T-helper 2 cell treated with Interferon-gamma antibody and Interleukin-4, amounts not matched to agents 5 μg/mL and 100 μg/mL, for 36 hours (primary cell): ENCODE results near the gene CCDC149.

ENCODE experiments used
- DNase-seq: peaks from one replicate; pipeline ENCODE4 v3.0.0; 2021; ENCODE audit warnings: low spot score
- H3K27ac Mint-ChIP-seq: one replicate; pipeline ENCODE4 v1.8.0; 2021; ENCODE audit warnings: mild to moderate bottlenecking, mixed read lengths
- H3K27me3 Mint-ChIP-seq: one replicate; pipeline ENCODE4 v1.8.0; 2021; ENCODE audit warnings: low read depth, mixed read lengths
- H3K36me3 Mint-ChIP-seq: one replicate; pipeline ENCODE4 v1.8.0; 2021; ENCODE audit warnings: low read depth, mixed read lengths
- H3K4me1 Mint-ChIP-seq: one replicate; pipeline ENCODE4 v1.8.0; 2021; ENCODE audit warnings: low read depth, mixed read lengths
- H3K4me3 Mint-ChIP-seq: one replicate; pipeline ENCODE4 v1.8.0; 2022; ENCODE audit warnings: mild to moderate bottlenecking, moderate library complexity, mixed read lengths
- H3K9me3 Mint-ChIP-seq: one replicate; pipeline ENCODE4 v1.8.0; 2021; ENCODE audit warnings: mixed read lengths

CCDC149 gene

GRCh38 chr4:24794480-24794879 is 118.4 kb downstream of the CCDC149 start:
- no peak for DNase-seq
- Mint-ChIP-seq H3K27me3 (peaks cover 11% of the 10 kb centered on the region), H3K36me3 (no peaks in the 10 kb centered on the region), H3K9me3 (no peaks in the 10 kb centered on the region), H3K4me3 (no peak overlapping the region), H3K4me1 (peaks cover 2% of the 10 kb centered on the region), H3K27ac (no peak overlapping the region)

- peaks cover 2% of the 10 kb centered on the region for H3K4me1 Mint-ChIP-seq
- DNase-seq, result no peak
- peaks cover 10% of the 10 kb centered on the region for H3K27me3 Mint-ChIP-seq
- H3K27ac Mint-ChIP-seq, result no peak overlapping the region
- H3K9me3 Mint-ChIP-seq, result no peaks in the 10 kb centered on the region
- H3K36me3 Mint-ChIP-seq, result no peaks in the 10 kb centered on the region
- no peak overlapping the region for H3K4me3 Mint-ChIP-seq
Observed at GRCh38 chr4:24794051-24794450, 118.8 kb downstream of the CCDC149 start.

DNA sequence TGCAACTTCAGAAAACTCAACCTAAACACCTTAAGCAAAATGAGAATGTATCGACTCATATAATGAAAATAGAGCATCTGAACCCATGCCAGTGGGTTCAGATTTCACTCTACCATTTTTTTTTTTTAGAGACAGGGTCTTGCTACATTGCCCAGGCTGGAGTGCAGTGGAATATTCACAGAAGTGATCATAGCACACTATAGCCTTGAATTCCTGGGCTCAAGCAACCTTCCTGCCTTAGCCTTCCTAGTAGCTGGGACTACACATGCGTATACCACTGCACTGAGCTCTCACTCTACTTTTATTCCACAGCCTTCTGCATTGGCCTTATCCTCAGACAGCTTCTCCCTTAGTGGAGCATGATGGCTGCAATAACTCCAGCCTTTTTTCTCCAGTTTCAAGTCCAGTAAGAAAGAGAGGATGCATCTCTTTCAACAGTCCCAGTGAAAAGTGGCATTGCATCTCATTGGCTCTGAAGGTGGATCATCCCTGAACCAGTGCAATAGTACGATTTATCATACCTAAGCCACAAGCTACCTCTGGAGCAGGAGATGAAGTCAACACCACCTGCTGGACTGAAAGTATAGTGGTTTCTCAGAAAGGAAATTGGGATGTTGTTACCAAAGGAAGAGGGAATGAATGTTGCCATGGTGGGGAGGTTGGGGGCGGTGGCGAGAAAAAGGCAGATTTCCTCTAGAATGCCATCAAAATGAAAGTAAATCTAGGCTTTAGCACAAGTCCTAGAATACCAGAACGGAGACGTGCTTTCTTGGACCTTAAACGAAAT is 119.4 kb downstream of the CCDC149 start:
- peaks cover 2% of the 10 kb centered on the region for H3K4me1 Mint-ChIP-seq
- DNase-seq, result no peak
- no peak overlapping the region for H3K27ac Mint-ChIP-seq
- H3K27me3 Mint-ChIP-seq, result peaks cover 4% of the 10 kb centered on the region
- H3K9me3 Mint-ChIP-seq, result no peaks in the 10 kb centered on the region
- H3K36me3 Mint-ChIP-seq, result no peaks in the 10 kb centered on the region
- no peak overlapping the region for H3K4me3 Mint-ChIP-seq

DNA sequence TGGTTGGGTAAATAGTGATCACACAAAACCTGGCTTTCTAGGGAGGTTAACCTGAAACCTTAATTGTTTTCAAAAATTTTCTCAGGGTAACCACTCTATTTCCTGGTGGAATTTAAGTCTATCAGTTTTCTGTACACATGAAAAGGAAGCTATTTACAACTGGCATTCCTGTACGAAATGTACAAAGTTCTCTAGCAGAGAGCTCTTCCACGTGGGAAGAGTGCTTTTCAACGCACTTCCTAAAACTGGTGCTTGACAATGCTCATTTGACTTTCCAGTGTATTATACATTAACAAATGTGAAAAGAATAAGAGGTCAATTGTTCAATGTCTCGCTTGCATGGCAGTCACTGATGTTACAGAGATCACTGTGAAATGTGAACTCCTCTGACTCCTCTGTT is 120.3 kb downstream of the CCDC149 start:
- H3K9me3 Mint-ChIP-seq, result no peaks in the 10 kb centered on the region
- H3K27me3 Mint-ChIP-seq, result peaks cover 2% of the 10 kb centered on the region

GRCh38 chr4:24791043-24791442 is 121.8 kb downstream of the CCDC149 start:
- peaks cover 2% of the 10 kb centered on the region for H3K4me1 Mint-ChIP-seq
- no peak overlapping the region for H3K27ac Mint-ChIP-seq
- H3K9me3 Mint-ChIP-seq, result peaks cover 3% of the 10 kb centered on the region
- H3K27me3 Mint-ChIP-seq, result peaks cover 2% of the 10 kb centered on the region
- H3K36me3 Mint-ChIP-seq, result no peaks in the 10 kb centered on the region
- H3K4me3 Mint-ChIP-seq, result no peak overlapping the region
- DNase-seq, result no peak

More for the DNA sequence above, 120.3 kb downstream of the CCDC149 start:
- Mint-ChIP-seq H3K4me1 (peaks cover 2% of the 10 kb centered on the region), H3K27ac (no peak overlapping the region), H3K4me3 (no peak overlapping the region), H3K36me3 (no peaks in the 10 kb centered on the region)
- no peak for DNase-seq

DNA sequence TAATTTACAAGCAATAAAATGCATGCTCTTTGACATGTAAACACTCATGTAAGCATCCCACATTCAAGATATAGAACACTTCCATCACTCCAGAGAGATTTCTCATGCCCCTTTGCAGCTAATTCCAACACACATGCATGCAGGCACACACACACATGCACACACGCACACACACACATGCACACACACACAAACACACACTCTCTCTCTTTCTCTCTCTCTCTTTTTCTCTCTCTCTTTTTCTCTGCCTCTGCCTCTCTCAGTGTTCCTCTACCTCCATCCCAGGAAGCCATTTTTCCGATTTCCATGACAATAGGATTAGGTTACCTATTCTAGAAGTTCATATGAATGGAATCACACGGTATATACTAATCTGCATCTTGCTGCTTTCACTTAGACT is 129.3 kb downstream of the CCDC149 start:
- Mint-ChIP-seq H3K36me3 (no peaks in the 10 kb centered on the region), H3K27me3 (no peaks in the 10 kb centered on the region), H3K4me1 (no peaks in the 10 kb centered on the region), H3K9me3 (peaks cover 3% of the 10 kb centered on the region), H3K4me3 (no peak overlapping the region), H3K27ac (no peak overlapping the region)
- DNase-seq, result no peak

DNA sequence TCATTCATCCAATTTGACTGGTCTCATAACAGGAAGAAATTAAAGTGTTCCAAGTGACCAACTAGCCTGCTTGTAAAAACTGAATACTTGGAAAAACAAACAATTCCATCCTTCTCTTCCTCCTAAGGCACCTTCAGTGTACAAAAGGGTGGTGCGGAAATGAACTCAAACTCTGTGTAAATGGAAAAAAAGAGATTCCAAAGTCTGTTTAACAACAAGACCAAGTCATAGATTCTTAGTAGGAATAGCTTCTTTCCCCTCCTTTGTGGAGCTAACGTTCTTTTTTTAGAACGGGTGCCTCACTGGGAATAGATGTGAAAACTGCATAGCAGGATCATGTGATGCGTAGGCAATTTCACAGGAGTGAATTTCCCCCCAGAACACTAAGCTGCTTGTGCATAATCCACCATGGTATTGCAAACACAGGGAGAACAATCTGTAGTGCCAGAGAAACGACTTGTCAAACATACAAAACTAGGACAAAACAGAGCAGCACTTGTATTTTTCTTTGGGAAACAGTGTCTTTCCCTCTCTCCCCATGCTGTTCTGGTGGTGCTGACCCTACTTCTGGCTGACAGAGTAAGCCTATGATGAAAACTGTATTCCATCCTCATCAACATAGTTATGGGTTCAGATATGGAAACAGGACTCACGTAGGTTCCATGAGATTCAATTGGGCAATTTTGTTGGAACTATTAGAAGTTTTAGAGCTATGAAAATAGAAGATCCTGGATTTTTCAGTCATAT is 130.7 kb downstream of the CCDC149 start:
- H3K27ac Mint-ChIP-seq, result no peak overlapping the region
- H3K4me1 Mint-ChIP-seq, result no peaks in the 10 kb centered on the region
- peaks cover 3% of the 10 kb centered on the region for H3K9me3 Mint-ChIP-seq
- H3K36me3 Mint-ChIP-seq, result no peaks in the 10 kb centered on the region
- no peak for DNase-seq
- H3K4me3 Mint-ChIP-seq, result no peak overlapping the region
- H3K27me3 Mint-ChIP-seq, result no peaks in the 10 kb centered on the region

GRCh38 chr4:24780936-24781495 is 131.8 kb downstream of the CCDC149 start:
- H3K27ac Mint-ChIP-seq, result no peak overlapping the region
- DNase-seq, result no peak
- no peaks in the 10 kb centered on the region for H3K4me1 Mint-ChIP-seq
- no peaks in the 10 kb centered on the region for H3K27me3 Mint-ChIP-seq
- H3K4me3 Mint-ChIP-seq, result no peak overlapping the region
- H3K9me3 Mint-ChIP-seq, result no peaks in the 10 kb centered on the region
- no peaks in the 10 kb centered on the region for H3K36me3 Mint-ChIP-seq

- no peaks in the 10 kb centered on the region for H3K9me3 Mint-ChIP-seq
- no peak for DNase-seq
Observed at GRCh38 chr4:24778464-24779225, 134.2 kb downstream of the CCDC149 start.

DNA sequence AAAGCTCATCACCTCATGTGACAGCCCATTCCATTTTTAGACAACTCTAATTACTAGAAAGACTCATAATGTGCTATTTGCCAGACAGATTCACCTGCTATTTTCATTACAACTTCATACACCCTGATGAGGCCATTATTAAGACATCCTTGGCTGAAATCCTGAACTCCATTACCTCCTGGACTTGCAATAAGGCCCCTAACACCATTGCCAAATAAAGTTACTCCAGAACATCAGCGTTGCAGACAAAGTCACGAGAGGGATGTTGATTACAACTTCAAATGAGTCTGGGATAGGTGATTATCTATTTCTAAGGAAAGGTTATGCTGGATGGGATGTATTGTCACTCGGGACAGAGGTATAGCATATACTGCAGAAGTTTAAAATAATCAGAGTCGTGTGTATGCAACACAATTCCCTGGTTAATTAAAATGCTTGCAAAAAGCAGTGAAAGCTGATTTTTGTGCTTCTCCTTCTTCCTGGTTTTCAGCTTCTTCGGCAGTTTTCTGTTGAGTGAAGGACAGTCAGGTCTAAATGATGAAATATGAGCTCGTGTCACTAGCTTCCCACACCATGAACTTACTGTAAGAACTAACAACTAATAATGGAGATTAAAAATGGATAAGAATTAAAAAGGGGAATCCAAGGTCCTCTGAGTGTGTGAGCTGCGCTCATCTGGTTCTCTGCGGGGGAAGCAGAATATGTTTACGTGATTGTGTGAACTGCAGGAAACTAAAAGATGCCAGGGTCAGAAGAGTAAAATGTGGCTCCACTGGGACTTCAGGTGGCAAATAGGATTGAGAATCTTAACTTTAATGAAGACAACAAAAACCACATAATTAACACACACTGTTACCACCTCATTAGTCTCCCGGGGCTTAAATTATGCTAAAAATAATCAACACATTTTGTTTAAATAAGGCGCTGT is 135.0 kb downstream of the CCDC149 start:
- DNase-seq, result no peak
- no peaks in the 10 kb centered on the region for H3K9me3 Mint-ChIP-seq
- no peak overlapping the region for H3K27ac Mint-ChIP-seq
- H3K4me3 Mint-ChIP-seq, result no peak overlapping the region
- H3K27me3 Mint-ChIP-seq, result no peaks in the 10 kb centered on the region
- no peaks in the 10 kb centered on the region for H3K4me1 Mint-ChIP-seq
- H3K36me3 Mint-ChIP-seq, result no peaks in the 10 kb centered on the region

More at GRCh38 chr4:24778464-24779225, 134.2 kb downstream of the CCDC149 start:
- H3K36me3 Mint-ChIP-seq, result no peaks in the 10 kb centered on the region
- no peaks in the 10 kb centered on the region for H3K4me1 Mint-ChIP-seq
- no peaks in the 10 kb centered on the region for H3K27me3 Mint-ChIP-seq
- no peak overlapping the region for H3K4me3 Mint-ChIP-seq
- H3K27ac Mint-ChIP-seq, result no peak overlapping the region

DNA sequence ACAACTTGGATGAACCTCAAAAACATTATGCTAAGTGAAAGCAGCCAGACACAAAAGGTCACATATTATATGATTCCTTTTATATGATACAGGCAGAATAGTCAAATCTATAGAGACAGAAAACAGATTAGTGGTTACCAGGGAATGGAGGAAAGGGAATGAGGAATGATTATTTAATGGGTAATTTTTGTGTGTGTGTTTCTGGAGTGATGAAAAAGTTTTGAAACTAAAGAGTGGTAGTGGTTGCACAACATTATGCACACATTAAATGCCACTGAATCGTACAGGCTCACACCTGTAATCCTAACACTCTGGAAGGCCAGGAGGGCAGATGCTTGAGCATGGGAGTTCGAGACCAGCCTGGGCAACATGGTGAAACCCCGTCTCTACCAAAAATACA is 137.1 kb downstream of the CCDC149 start:
- no peak overlapping the region for H3K4me3 Mint-ChIP-seq
- H3K36me3 Mint-ChIP-seq, result no peaks in the 10 kb centered on the region
- no peak for DNase-seq
- no peaks in the 10 kb centered on the region for H3K4me1 Mint-ChIP-seq
- H3K9me3 Mint-ChIP-seq, result no peaks in the 10 kb centered on the region
- H3K27me3 Mint-ChIP-seq, result no peaks in the 10 kb centered on the region
- no peak overlapping the region for H3K27ac Mint-ChIP-seq

DNA sequence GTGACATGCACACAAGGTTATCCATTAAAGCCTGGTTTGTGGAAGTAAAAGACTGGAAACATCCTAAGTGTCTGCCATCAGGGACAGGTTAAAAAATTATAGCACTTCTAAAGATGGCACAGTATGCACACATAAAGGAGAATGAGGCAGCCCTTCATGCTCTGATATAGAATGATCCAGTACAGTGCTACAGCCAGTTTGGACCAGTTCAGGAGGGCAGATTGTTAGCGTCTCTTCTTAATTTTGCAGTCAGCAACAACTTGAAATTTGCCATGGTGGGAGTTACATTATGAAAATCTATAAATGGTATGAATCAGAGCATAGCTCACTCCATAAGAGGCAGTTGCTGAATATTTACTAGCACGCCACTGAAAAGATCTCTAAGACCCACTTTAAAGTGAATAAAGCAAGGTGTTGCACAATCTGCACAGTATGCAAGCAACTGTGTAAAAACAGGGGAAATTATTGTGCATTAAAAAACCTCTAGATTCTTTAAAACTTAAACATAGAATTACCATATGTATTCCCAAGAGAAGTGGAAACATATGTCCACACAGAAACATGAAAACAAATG is 137.7 kb downstream of the CCDC149 start:
- Mint-ChIP-seq H3K4me3 (no peak overlapping the region), H3K27ac (no peak overlapping the region), H3K4me1 (peaks cover 4% of the 10 kb centered on the region), H3K9me3 (no peaks in the 10 kb centered on the region), H3K27me3 (no peaks in the 10 kb centered on the region), H3K36me3 (no peaks in the 10 kb centered on the region)
- no peak for DNase-seq

DNA sequence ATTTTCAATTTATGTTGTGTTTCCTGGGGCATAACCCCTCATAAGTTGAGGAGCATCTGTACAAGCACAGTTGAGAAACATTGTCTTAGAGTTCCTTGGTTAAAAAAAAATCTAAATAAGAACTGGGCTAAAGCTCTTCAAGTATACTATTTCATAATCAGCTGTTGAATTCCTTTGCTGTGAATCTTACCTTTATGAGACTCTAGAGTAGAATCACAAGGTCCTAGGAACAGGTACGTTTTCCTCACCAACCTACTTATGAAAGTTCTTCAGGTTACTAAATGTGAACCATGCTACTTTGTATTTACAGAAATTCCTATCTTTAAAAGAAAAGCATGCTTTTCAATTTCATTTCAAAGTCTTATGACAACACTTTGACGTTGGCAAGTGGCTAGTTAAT is 138.4 kb downstream of the CCDC149 start:
- no peak overlapping the region for H3K4me3 Mint-ChIP-seq
- H3K4me1 Mint-ChIP-seq, result peaks cover 6% of the 10 kb centered on the region
- no peaks in the 10 kb centered on the region for H3K9me3 Mint-ChIP-seq
- no peak overlapping the region for H3K27ac Mint-ChIP-seq
- H3K36me3 Mint-ChIP-seq, result no peaks in the 10 kb centered on the region
- H3K27me3 Mint-ChIP-seq, result no peaks in the 10 kb centered on the region
- no peak for DNase-seq
